Hematopoietic multipotent progenitor cell treated with erythropoietin and hydrocortisone succinate and interleukin-3 and kit ligand, for 15 days (in vitro differentiated cells): ENCODE results near the gene RTL10.
A peak's percentile ranks its signal among the peaks of the same experiment; 100 is the strongest.

Experiments
- DNase-seq: peaks from one replicate; pipeline ENCODE4 v3.0.0-alpha.2; 2015; ENCODE audit warnings: low spot score

RTL10 gene

GRCh38 chr22:19854778-19855503 lies at the start of gene RTL10, which contains the start of gene GNB1L:
Gene RTL10 (minus strand): TSS chr22:19854874. CDS start chr22:19852261, 2,613 bp downstream.
Gene GNB1L (minus strand): TSS chr22:19854874. CDS start chr22:19821355, 33,519 bp downstream.
- peak; percentile 96 for DNase-seq

- DNase-seq = no peak
Observed at GRCh38 chr22:19904174-19904856, 49.6 kb upstream of the RTL10 start.

GRCh38 chr22:19903513-19903912 lies 48.8 kb upstream of the RTL10 start:
- no peak for DNase-seq

- DNase-seq = no peak
Observed at GRCh38 chr22:19903031-19903430, 48.4 kb upstream of the RTL10 start.

- DNase-seq = no peak
Observed at GRCh38 chr22:19902245-19902715, 47.6 kb upstream of the RTL10 start.

- DNase-seq = no peak
Observed at GRCh38 chr22:19901577-19902244, 47.0 kb upstream of the RTL10 start.

- no peak for DNase-seq
Observed at GRCh38 chr22:19900707-19901436, 46.2 kb upstream of the RTL10 start.

- no peak for DNase-seq
Observed at GRCh38 chr22:19898831-19899567, 44.3 kb upstream of the RTL10 start.

- DNase-seq = no peak
Observed at GRCh38 chr22:19898145-19898544, 43.5 kb upstream of the RTL10 start.

GRCh38 chr22:19897726-19898125 lies 43.1 kb upstream of the RTL10 start:
- no peak for DNase-seq

GRCh38 chr22:19896665-19897355 lies 42.1 kb upstream of the RTL10 start:
- DNase-seq = no peak

GRCh38 chr22:19895160-19895849 lies 40.6 kb upstream of the RTL10 start:
- no peak for DNase-seq

GRCh38 chr22:19893363-19893762 lies 38.7 kb upstream of the RTL10 start:
- no peak for DNase-seq

- no peak for DNase-seq
Observed at GRCh38 chr22:19892925-19893324, 38.3 kb upstream of the RTL10 start.

- DNase-seq = no peak
Observed at GRCh38 chr22:19892257-19892879, 37.7 kb upstream of the RTL10 start.

- no peak for DNase-seq
Observed at GRCh38 chr22:19891317-19892256, 36.9 kb upstream of the RTL10 start.

- DNase-seq = no peak
Observed at GRCh38 chr22:19890502-19891316, 36.0 kb upstream of the RTL10 start.

GRCh38 chr22:19889951-19890350 lies 35.3 kb upstream of the RTL10 start:
- DNase-seq = no peak
